EH (cell line): ENCODE results near the gene TPST2.

Experiments
- DNase-seq: peaks from one replicate; pipeline ENCODE4 v3.0.0-alpha.2; 2015; ENCODE audit warnings: low read depth

The TPST2 gene

DNA sequence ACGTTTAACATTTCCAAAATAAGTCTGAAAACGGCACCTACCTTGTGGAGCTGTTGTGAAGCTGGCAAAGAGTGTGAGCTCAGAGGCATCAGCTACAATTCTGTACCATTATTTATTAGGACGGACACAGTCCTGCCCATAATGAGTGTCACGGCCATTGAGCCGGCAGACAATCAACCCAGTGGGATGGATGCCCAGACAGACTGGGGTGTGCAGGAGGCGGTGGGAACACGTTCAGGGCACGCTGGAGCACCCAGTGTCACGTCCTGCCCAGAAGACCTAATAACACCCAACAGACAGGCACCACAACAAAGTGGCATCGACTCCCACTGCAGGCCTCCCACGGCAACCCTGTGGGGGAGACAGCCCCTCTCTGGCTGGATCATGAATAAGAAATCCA lies 34.5 kb downstream of the TPST2 start:
- DNase-seq: no peak

DNA sequence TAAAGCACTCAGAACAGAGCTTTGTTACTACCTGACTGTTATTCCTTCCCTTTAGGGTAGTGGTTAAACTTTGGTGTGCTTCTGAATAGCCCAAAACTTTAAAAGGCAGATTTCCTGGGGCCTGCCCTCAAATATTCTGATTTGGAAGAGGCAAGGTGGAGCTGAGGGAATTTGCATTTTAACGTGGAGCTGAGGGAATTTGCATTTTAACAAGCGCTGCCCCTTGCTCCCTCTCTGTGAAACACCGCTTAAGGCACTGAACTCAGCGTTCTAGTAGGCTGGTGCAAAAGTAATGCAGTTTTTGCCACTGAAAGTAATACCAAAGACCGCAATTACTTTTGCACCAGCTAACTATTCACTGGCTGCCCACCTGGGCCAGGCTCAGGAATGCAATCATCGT lies 35.0 kb downstream of the TPST2 start:
- DNase-seq: no peak

DNA sequence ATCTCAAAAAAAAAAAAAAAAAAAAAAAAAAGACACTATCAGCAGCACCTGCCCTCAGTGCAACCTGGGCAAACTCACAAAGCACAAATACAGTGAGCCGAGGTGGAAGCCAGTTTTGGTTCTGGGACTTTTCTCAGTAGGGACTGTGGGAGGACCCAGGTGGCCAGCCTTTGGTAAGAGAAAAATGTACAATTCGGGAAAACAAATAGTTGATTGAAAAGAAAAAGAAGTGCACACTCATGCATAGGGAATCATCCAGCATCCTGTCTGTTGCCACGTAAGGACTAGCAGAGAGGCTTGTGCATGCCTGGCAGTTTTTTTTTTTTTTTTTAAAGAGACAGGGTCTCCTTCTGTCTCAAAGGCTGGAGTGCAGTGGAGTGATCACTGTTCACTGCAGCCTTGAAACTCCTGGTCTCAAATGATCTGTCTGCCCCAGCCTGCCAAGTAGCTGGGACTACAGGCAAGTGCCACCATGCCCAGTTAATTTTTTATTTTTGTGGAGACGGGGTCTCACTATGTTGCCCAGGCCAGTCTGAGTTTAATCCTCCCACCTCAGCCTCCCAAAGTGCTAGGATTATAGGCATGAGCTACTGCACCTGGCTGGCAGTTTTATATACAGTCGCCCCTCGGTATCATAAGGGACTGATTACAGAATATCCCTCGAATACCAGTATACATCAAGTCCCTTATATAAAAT lies 36.7 kb downstream of the TPST2 start:
- peak; percentile 94 for DNase-seq

DNA sequence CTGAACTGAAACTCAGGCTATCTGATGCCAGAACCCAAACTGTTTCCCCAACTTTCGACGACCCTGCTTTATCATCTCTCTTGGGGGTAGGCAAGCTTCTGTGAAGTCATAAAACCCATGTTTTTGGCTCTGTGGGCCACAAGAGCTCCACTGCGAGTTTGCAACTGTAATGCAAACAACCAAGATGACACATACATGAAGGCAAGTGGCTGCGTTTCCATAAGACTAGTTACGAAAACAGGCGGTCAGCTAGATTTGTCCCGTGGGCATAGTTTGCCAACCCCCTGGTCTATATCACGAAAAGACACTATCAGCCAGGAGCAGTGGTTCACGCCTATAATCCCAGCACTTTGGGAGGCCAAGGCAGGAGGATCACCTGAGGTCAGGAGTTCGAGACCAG lies 37.5 kb downstream of the TPST2 start:
- peak; percentile 45 for DNase-seq

DNA sequence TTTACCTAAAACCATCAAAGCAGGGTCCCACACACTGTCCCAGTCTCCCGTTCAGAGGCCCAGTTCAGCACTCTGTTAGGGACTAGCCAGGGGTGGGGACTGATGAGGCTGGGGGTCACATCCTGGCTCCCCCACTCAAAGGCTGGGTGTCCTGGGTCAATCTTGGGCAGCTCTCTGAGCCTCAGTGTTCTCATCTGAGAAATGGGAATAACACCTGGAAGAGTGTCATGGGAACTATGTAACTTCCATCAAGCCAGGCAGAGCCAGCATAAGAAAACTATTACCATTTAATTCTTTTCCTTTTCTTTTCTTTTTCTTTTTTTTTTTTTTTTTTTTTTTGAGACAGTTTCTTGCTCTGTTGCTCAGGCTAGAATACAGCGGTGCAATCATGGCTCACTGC lies 38.4 kb downstream of the TPST2 start:
- no peak for DNase-seq

DNA sequence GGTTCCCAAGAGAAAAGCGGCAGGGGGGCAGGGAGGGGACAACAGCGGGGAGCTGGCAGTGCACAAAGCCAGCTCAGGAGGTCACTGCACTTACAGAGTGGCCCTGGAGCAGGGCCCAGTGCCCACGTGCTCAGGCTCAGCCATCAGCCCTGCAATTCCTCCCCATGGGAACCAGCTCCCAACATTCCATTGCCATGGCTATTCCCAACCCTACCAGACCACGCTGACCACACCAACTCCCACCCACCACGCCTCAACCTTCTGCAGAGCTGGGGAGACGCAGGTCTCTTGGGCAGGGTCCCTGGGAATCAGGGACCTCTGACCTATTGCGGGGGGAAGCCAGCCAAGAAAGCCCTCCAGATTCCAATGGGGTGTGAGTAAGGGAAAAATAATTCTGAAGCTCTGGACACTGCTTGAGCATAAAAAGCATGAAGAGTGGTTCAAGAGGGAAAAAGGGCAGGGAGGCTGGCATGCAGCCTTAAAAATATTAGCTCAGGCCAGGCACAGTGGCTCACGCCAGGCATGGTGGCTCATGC lies 39.4 kb downstream of the TPST2 start:
- peak; percentile 99 for DNase-seq

DNA sequence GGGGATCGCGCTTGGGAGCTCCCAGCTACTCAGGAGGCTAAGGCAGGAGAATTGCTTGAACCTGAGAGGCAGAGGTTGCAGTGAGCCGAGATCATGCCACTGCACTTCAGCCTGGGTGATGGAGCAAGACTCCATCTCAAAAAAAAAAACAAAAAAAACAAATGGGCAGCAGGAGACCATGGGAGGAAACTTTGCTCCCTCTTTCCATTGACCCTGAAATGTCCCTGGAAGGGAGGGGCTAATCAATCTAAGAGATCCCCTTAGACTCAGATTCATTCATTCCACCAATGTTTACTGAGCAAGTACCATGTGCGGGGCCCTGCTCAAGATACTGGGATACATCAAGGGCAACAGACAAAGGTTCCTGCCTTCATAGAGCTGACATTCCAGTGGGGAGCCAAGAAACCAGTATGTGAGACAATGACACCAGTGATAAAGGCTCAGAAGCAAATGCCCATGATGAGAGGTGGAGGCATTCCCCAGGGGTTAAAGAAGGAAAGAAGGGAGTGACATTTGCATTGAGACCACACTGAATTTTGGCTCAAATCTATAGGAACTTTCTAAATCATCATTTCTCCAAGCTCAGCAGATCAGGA lies 39.9 kb downstream of the TPST2 start:
- DNase-seq: no peak

DNA sequence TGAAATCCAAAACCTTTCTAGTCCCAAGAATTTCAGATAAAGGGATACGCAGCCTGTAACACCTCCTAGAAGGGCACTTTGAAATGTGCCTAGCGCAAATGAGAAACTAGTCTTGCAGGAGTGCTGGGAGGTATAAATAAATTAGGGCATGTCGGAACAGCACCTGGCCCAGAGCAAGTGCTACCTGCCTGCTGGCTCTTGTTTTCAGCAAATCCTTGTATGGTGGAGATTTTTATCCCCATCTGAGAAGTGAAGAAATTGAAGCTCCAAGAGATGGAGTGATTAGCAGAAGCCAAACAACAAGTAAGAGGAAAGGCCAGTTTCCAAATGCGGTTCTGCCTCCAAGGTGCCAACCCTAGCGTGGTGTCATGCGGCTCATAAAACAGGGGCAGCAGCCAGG lies 40.9 kb downstream of the TPST2 start:
- no peak for DNase-seq

DNA sequence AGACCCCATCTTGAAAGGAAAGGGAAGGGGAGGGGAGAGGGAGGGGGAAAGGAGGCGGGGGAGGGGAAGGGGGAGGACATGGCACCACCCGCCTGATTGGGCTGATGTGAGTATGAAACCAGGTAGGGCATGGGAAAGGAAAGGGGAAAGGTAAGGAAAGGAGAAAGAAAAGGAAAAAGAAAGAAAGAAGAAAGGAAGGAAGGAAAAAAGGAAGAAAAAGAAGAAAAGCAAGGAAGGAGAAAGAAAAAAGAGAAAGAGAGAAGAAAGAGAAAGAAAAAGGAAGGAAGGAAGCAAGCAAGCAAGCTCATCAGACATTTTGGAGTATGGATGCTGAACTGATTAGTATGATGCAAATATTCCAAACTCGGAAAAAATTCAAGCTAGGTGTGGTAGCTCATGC lies 41.6 kb downstream of the TPST2 start:
- no peak for DNase-seq

DNA sequence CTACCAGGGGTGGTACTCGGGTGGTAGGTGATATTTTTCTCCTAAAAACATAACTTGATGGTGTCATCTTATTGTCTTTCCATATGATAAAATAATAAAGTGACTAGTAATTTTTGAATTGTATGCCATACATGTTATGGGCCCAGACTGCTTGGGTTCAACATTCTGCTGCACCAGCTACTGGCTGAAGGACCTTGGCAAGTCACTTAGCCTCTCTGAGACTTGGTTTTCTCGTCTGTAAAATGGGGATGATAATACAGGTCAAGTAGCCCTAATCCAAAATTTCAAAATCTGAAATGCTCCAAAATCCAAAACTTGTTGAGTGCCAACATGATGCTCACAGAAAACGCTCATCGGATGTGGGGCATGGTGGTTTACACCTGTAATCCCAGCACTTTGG lies 42.1 kb downstream of the TPST2 start:
- DNase-seq: no peak

DNA sequence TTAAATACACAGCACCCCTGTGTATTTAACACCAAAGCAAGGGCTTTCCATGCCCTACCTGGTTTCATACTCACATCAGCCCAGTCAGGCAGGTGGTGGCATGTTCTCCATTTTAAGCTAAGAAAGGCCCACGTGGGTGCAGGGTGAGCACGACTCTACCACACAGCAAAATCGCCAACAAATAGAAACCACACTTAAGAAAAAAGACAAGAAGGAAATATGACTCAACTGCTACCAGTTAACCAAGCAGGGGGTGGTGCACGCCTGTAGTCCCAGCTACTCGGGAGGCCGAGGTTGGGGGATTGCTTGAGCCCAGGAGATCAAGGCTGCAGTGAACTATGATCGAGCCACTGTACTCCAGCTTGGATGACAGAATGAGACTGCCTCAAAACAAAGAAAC lies 42.5 kb downstream of the TPST2 start:
- no peak for DNase-seq

DNA sequence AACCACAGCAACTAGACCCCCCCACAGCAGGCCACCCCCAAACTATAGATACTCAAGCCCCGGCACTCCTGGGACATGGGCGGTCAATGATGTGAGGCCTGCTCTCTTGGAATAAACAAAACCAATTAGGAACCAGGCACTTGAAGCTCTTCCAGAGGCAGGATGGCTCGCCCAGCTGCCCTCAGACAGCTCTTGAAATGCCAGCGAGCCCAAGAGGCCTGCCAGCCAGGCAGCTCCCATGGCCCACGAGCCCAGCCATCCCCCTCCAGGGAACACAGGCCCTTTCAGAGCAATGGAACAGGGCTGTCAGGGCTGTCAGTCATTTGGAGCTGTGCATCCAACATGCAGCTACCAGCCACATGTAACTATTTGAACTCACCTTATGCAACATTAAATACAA lies 43.6 kb downstream of the TPST2 start:
- no peak for DNase-seq

DNA sequence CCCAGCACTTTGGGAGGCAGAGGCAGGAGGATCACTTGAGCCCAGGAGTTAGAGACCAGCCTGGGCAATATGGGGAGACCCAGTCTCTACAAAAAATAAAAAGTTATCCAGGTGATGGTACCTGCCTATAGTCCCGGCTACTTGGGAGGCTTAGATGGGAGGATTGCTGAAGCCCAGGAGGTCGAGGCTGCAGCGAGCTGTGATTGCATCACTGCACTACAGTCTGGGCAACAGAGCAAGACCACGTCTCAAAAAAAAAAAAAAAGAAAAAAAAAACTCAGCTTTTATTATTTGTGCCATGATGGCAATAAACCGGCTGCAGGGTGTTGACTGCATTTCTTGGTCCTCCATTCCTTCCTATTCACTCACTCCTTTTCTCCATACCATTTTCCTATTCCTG lies 44.1 kb downstream of the TPST2 start:
- DNase-seq: no peak

DNA sequence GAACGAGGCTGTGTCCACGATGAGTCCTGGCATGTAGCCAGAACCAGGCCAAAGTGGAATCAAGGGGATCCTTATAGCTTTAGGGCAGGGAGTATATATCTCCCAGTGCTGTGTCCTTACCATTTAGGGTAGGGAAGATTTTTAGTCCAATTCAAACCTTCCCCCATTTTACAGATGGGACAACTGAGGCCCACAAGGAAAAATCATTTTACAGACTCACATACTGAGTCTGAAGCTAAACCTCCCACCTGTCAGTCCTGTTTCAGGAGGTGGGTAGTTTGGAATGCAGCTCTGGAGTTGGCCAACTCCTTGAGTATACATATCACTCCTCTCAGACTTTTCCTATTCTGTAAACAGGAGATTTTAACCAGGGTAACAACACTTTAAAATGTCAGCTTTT lies 44.5 kb downstream of the TPST2 start:
- no peak for DNase-seq

DNA sequence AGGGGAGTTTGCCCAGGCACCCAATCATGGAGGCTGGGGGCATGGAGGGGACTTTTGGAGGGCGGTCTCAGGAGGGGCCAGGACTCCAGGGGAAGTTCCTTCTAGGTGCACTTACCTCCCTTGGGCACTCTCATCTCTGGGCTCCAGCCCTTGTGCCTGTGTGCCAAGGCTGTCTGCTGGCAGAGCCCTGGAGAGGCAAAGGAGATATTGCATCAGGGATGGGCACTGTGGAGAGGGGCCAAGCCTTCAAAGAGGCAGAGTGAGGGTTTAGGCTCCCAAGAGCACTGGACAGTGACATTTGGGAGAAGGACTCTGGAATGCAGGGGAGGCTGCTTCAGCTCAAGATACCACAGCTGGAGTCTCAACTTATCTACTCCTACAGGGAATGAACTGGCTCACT lies 45.4 kb downstream of the TPST2 start:
- DNase-seq: no peak

DNA sequence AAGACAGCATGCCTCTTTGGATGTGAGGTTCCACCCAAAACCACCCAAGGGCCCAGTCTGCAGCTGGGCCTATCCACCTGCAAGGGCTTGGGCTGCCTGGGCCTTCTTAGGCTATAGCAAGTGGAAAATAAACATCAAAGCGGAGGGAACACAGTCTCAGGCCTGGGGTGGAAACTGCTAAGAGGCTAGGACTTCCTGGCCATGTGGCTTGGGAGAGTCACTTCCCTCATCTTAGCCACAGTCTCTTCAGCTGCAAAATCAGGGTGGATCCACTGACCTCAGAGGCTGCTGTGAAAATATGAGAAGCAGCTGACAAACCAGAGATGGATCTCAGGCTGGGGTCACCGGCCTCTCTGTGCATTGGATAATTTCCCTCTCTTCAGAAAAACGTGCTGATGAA lies 47.1 kb downstream of the TPST2 start:
- DNase-seq: peak; percentile 26

DNA sequence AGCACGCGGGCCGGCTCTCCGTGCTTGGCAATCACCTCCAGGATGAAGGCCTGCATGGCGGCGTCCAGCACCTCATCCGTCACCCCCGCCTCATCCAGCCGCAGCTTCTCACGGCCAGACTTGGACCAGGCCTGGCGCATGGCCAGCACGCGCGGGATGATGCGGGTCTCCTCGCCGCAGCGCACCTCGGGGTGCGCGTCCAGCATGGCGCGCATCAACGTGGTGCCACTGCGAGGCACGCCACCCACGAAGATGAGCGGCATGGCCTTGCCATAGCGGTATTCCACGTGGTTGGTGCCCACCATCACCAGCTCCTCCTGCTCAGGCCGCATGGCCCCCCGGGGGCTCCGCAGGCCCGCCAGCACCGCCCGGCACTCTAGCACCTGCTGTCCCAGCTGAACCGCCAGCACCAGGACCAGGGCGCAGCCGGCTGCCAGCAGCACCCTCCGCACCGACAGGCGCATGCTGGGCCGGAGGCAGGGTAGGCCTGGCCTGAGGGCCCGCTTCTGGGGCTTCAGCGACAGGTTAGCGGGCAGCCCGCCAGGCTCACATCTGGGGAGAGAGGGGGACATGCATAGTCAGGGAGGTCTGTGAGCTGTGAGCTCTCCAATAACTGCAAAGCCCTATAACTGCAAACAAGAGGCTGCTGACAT lies 48.6 kb downstream of the TPST2 start:
- DNase-seq: no peak

DNA sequence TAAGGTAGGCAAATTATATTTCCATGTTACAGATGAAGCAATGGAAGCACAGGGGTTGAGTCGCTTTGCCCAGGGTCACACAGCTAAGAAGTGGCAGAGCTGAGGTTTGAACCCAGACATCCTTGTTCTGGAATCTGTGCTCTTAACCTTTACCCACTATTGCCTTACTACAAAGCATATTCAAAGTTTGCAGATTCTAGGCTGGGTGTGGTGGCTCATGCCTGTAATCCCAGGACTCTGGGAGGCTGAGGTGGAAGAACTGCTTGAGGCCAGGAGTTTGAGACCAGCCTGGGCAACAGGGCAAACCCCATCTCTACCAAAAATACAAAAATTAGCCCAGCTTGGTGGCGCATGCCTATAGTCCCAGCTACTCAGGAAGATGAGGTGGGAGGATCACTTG lies 49.8 kb downstream of the TPST2 start:
- DNase-seq: no peak

DNA sequence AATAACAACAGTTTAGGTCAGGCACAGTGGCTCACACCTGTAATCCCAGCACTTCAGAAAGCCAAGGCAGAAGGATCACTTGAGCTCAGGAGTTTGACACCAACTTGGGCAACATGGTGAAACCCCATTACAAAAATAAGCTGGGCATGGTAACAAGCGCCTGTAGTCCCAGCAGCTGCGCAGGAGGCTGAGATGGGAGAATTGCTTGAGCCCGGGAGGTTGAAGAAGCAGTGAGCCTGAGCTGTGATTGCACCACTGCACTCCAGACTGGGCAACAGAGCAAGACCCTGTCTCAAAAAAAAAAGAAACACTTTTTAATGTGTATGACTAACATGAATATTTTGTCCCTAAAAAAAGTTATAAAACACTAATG lies 53.2 kb downstream of the TPST2 start:
- no peak for DNase-seq

DNA sequence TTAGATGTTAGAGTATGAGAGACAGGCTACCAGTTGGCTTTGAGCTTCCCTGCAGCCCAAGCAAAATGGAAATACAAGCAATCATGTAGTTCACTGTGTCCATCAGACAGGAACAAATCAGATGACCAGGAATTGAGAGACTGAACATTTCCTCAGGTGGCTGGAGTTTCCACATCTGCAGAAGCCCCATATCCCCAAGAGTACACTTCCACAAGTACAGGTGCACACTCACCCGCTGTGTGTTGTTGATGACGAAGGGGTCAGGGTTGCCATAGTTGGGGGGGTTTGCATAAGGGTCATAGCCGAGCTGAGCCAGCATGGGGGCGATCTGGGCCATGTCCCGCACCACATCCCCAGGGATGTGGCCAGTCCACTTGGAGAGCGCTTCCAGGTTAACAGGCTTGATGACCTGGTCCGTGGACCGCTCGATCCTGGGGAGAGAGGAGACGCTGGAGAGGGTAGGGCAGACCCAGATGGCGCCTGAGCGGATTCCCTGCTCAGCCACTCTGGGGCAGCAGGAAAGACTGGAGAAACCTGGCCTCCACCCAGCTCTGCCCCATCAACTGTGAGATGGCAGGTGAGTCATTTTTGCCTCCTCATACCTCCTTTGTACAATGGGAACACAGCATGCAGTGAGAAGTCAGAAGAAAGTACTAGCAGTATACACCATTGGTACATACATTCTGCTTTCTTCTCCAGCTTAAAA lies 53.7 kb downstream of the TPST2 start:
- DNase-seq: no peak

DNA sequence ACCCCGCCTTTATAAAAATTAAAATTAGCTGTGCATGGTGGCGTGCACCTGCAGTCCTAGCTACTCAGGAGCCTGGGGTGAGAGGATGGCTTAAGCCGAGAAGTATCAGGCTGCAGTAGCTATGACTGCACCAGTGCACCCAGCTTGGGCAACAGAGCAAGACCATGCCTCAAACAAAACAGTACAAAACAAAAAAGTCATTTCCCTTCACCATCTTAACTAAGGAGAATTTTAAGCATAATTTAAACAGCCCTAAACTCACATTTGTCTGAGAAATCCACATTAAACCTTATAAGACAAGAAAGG lies 54.4 kb downstream of the TPST2 start:
- no peak for DNase-seq

DNA sequence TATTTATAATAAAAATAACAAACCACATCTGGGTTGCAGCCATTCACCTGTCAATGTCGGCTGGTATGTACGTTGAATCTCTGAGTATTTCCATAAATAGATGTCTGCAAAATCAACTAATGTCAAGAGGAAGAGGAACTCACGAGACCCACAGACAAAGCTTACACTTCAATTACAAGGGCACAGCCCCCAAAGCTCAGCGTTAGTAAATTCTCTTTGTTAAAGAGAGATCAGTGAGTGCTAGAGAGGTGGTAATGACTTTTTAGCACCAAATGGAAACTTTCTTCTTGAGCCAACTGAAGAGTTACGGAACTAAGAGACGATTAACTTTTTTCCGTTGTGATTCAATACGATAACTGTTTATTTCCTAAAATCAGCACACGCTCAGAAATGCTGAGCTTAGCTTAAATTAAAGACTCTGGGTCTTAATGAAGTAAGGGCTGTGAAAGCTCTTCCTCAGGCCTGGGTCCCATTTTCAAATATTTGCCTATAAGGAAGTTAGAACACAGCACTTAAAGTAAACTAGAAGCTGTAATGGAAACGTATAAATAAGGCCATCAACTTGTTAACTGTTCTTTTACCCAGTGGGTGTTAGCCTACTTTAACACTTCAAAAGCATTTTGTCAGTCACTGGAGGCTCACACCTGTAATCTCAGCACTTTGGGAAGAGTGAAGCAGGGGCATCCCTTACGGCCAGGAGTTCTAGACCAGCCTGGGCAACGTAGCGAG lies 54.9 kb downstream of the TPST2 start:
- DNase-seq: no peak
